GM19467 (cell line): ENCODE results near the gene CYP24A1.

Source experiments
- ATAC-seq: cut with Tn5 transposase; IDR thresholded peaks from one replicate; pipeline ENCODE4 v1.9.1; 2021; ENCODE audit warnings: mild to moderate bottlenecking, moderate library complexity; ENCODE audit not compliant: unreplicated experiment

CYP24A1 gene

DNA sequence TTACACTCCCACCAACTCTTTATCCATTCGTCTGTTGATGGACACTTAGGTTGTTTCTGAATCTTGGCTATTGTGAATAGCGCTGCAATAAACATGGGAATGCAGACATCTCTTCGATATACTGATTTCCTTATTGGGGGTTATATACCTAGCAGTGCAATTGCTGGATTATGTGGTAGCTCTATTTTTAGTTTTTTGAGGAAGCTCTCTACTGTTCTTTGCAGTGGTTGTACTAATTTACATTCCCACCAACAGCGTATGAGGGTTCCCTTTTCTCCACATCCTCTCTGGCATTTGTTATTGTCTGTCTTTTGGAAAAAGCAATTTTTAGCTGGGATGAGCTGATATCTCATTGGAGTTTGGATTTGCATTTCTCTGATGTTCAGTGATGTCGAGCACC is 29.5 kb upstream of the CYP24A1 start:
- no peak for ATAC-seq

GRCh38 chr20:54201268-54201846 is 27.6 kb upstream of the CYP24A1 start:
- no peak for ATAC-seq

- no peak for ATAC-seq
These were observed 26.9 kb upstream of the CYP24A1 start for GRCh38 chr20:54200487-54201267.

- ATAC-seq = peak; percentile 70
These were observed 26.0 kb upstream of the CYP24A1 start for GRCh38 chr20:54199721-54200176.

DNA sequence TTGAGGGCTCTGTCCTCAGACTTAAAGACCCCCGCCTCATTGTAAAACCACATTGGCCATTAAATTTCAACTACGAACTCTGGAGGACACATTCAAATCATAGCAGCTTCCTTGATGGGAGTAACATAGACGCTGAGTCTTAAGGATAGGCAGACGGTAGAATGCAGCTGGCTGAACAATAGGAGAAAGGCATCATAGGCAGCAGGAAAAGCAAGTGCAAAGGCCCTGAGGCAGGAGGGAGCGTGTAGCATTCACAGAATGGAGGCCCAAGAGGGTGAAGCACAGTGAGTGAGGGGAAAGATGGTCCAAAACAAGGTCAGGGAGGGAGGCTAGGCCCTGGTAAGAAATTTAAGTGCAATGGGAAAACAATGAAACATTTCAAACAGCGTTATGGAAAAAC is 25.5 kb upstream of the CYP24A1 start:
- no peak for ATAC-seq

- ATAC-seq = no peak
These were observed 24.1 kb upstream of the CYP24A1 start for GRCh38 chr20:54197621-54198604.

DNA sequence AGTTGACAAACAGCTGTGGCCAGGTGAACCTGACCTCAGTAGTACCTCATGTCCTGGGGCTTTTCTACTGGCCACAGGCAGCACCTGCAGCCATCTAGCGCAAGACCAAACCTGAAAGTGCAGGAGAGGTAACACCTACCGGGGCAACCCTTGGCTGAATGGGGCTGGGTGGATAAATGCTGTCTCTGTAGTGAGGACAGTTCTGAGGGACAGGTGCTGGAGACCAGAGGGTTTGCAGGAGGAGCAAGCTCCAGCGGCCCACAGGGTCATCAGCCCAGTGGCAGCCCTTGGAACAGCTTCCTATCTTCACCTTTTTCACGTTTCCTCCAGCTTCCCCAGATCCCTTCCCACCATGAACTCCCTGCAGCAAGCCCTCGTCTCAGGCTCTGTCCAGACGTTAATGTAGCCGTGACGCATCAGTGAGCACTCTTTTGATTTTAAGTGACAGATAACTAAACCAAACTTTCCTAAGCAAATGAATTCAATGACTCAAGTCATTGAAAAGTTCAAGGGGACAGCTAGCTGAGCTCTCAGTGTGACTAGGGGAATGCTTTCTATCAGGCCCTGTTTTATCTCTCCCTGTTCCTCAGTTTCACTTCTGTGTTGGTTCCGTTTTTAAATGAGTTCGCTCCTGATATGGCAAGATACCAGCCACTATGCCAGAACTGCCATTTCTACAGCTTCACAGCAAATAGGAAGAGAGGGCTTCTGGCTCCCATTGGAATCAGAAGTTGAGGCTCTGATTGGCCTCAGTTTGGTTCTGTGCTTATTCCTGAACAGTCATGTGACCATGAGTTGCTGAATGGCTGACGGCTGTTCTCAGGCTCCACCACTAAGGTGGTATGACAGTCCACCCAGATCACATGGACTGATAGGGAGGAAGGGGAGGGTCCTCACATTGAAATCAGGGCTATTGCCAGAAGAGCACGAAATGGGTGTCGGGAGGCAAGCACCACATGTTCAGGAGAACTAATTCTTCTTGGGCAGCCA is 22.0 kb upstream of the CYP24A1 start:
- ATAC-seq = no peak

- no peak for ATAC-seq
These were observed 21.1 kb upstream of the CYP24A1 start for GRCh38 chr20:54194724-54195438.

DNA sequence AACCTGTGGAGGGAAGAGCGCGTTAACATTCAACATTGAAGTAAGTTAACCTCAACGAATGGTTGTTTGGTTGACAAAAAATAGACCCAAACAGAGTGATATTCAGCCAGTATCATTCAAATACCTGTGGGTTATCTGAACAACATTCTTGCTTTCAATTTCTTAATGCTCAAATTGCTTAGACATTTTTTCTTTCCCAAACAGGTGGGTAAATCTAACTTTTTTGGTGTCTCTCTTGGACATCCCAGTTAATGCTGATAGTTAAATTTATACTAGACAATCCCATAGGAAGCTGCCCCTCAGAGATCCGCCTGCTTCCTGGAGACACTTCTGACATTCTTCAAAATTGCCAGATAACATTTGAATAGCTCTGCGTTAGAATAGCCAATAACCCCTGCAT is 20.0 kb upstream of the CYP24A1 start:
- no peak for ATAC-seq

DNA sequence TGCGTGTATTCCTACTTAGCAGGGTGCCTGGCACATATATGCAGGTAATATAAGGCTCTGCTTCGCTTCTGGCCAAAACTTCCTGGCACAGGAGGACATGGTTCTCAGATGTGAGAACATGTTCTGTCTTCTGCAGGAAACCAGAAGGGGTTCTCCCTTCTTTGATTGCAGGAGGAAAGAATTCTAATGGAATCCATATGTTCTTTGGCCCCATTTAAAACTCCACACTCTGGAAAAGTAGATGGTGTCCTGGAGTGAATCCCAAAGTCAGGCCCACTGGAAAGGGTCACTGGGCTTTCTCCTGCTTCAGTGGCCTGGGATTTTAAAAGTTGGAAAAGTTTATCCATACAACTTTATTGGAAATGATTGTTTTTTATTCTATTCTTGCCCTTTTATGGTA is 16.4 kb upstream of the CYP24A1 start:
- no peak for ATAC-seq

- ATAC-seq = no peak
These were observed 15.8 kb upstream of the CYP24A1 start for GRCh38 chr20:54189630-54190029.

DNA sequence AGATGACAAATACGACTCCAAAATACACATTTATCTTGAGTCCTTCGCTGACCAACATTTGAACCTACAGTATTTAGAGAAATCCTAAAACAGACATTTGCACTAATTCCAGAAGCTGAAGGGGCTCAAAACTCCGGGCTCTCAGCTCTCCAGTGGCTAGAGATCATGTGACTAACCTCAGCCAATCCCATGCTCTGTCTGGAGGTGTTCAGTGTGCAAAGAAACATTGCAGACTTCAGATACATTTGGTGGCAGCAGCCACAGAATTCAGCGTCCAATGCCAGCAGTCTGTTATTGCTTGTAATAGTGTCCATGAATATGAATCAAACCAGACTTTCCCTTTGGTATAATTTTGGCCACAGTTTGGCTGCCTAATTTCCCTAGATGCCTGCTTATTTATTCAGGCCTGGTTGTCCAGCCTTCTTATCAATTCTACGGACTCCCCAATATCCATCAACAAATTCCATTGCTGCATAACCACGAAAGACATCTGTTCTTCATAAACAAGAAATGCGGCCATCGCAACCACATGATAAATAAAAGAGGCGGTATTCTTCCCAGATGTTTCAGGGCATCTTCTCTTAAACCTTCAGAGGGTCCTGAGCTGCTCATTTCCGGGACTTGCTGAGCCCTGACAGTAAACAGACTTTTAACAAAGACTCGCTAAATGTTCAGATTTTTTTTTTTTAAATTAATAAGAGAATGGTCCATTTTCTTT is 14.5 kb upstream of the CYP24A1 start:
- no peak for ATAC-seq

- no peak for ATAC-seq
These were observed 11.3 kb upstream of the CYP24A1 start for GRCh38 chr20:54184904-54185626.

GRCh38 chr20:54184071-54184470 is 10.3 kb upstream of the CYP24A1 start:
- no peak for ATAC-seq

GRCh38 chr20:54180931-54181330 is 7.1 kb upstream of the CYP24A1 start:
- no peak for ATAC-seq

DNA sequence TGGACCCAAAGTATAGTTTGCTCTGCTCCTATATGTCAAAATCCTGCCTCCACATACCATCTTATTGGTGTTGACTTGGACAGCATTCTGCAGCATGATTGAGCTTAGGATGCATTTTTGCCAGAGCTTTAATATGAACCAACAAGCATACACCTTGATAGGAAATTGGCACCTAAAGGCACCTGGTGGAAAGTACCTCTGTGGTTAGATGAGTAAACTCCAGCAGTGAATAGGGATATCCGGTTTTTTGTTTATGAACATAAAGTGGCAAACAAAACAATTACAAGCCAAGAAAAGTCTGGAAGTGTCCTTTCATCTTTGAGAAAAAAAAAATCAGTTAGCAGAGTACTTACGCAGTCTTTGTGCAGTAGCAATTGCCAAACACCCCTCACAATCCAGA is 6.2 kb upstream of the CYP24A1 start:
- no peak for ATAC-seq

GRCh38 chr20:54178256-54178655 is 4.5 kb upstream of the CYP24A1 start:
- no peak for ATAC-seq

GRCh38 chr20:54177378-54177777 is 3.6 kb upstream of the CYP24A1 start:
- ATAC-seq = no peak
